Type B pancreatic cell (in vitro differentiated cells): ENCODE measurements around the gene KCTD19. TPM values are rescaled to one million over a fixed set of nuclear protein-coding genes. Genes with fewer than 3 reads are reported as not detected.

Experiments
- DNase-seq: peaks from one replicate; pipeline ENCODE4 v3.0.0; 2021; ENCODE audit warnings: mixed read lengths; ENCODE audit not compliant: unreplicated experiment; ENCODE audit errors: extremely low spot score
- H3K27ac Mint-ChIP-seq: 2 replicates; pipeline ENCODE4 v1.8.0; 2021; ENCODE audit warnings: mild to moderate bottlenecking, mixed read lengths
- H3K27me3 Mint-ChIP-seq: 2 replicates; pipeline ENCODE4 v1.8.0; 2021; ENCODE audit warnings: mixed read lengths
- H3K36me3 Mint-ChIP-seq: 2 replicates; pipeline ENCODE4 v1.8.0; 2021; ENCODE audit warnings: mixed read lengths
- H3K4me1 Mint-ChIP-seq: one replicate; pipeline ENCODE4 v1.8.0; 2021; ENCODE audit warnings: mixed read lengths; ENCODE audit not compliant: unreplicated experiment
- H3K4me3 Mint-ChIP-seq: 2 replicates; pipeline ENCODE4 v1.8.0; 2021; ENCODE audit warnings: mild to moderate bottlenecking, mixed read lengths
- H3K9me3 Mint-ChIP-seq: 2 replicates; pipeline ENCODE4 v1.8.0; 2021; ENCODE audit warnings: mixed read lengths
- total RNA-seq: library from RNA; stranded (reverse); gene quantifications from 2 replicates; pipeline ENCODE4 v1.2.1, GENCODE V29; 2021; ENCODE audit warnings: low replicate concordance
- TF ChIP-seq, protein P1 (sequence below): fragments of 200-600 bp; sonication (generic); conservative IDR thresholded peaks from 2 replicates; pipeline ENCODE4 v1.5.0; 2021; ENCODE audit warnings: antibody characterized with exemption, mild to moderate bottlenecking

The KCTD19 gene
- total RNA-seq, 1 donor from 2014 or later = 0.56 TPM

DNA sequence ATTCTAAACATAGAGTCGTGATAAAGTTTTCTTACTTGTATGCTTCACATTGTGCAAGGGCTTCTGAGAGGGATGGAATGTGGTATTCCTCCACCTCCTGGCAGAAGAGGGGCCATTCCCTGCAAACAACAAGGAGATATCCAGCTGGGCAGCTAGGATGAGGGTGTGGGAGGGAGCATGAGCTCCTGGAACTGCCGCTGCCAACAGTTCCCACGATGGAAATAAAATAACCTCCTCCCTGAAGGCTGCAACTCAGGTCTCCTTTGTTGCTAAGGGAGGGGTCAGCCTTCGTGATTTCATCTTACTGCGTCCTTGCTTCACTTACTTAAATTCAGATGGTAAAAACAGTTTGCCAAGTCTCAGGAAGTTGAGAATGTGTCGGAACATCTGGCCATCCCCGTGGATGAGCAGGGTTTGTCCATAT, 31.6 kb downstream of the KCTD19 start:
- Mint-ChIP-seq H3K4me3 (no peak overlapping the region), H3K4me1 (no peaks in the 10 kb centered on the region), H3K9me3 (no peaks in the 10 kb centered on the region), H3K36me3 (no peaks in the 10 kb centered on the region), H3K27ac (no peak overlapping the region), H3K27me3 (peaks cover 20% of the 10 kb centered on the region)
- TF ChIP-seq, protein P1, sequence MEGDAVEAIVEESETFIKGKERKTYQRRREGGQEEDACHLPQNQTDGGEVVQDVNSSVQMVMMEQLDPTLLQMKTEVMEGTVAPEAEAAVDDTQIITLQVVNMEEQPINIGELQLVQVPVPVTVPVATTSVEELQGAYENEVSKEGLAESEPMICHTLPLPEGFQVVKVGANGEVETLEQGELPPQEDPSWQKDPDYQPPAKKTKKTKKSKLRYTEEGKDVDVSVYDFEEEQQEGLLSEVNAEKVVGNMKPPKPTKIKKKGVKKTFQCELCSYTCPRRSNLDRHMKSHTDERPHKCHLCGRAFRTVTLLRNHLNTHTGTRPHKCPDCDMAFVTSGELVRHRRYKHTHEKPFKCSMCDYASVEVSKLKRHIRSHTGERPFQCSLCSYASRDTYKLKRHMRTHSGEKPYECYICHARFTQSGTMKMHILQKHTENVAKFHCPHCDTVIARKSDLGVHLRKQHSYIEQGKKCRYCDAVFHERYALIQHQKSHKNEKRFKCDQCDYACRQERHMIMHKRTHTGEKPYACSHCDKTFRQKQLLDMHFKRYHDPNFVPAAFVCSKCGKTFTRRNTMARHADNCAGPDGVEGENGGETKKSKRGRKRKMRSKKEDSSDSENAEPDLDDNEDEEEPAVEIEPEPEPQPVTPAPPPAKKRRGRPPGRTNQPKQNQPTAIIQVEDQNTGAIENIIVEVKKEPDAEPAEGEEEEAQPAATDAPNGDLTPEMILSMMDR = no peak
- no peak for DNase-seq

DNA sequence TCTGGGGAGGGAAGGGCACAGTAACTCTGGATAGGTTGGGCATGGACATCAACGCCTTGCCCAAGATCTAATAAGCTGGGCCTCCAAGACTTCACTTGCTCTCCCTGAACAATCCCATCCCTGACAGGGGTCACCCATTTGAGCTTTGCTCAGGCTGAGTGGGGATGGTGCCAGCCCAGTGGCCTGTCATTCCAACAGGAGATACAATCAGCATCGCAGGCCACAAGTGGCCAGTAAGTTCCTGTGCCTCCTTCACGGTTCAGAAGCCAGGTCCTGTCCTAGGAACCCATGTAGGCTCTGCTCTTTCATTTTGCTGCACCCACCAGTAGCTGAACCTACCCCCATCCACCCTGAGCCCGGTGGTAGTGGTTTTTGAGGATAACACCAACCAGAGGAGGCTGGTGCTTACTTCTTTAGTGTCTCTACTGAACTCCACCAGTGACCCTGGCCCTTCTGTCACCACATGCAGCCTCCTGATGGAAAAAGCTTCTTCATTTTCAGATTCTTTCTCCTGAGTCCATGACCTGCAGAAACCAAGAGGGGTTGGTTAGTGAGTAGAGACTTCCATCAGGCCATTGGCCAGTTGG, 32.3 kb downstream of the KCTD19 start:
- DNase-seq = no peak
- H3K36me3 Mint-ChIP-seq = no peaks in the 10 kb centered on the region
- no peaks in the 10 kb centered on the region for H3K9me3 Mint-ChIP-seq
- H3K27ac Mint-ChIP-seq = no peak overlapping the region
- no peaks in the 10 kb centered on the region for H3K4me1 Mint-ChIP-seq
- H3K4me3 Mint-ChIP-seq = no peak overlapping the region
- TF ChIP-seq, protein P1 = no peak
- H3K27me3 Mint-ChIP-seq = peaks cover 20% of the 10 kb centered on the region

DNA sequence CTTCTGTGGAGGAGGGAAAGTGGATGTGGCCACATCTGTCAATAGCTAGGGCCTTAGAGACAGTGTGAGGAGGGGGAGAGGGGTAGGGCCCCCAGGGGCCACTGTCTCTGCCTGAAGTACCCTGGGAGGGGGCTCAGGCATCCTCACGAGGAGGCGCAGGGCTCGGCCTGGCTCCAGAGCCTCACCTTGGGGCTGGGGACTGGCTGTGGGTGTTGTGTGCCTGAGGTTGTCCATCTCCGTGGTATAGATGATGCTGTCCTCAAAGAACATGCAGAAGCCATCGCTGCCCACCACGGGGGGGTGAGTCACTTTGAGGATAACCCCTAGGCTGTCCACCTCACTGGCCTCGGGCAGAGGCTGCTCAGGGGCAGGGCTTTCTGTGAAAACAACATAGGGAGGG, 35.1 kb downstream of the KCTD19 start:
- no peaks in the 10 kb centered on the region for H3K9me3 Mint-ChIP-seq
- peaks cover 15% of the 10 kb centered on the region for H3K27me3 Mint-ChIP-seq
- H3K27ac Mint-ChIP-seq = no peak overlapping the region
- H3K4me3 Mint-ChIP-seq = no peak overlapping the region
- DNase-seq = no peak
- no peaks in the 10 kb centered on the region for H3K36me3 Mint-ChIP-seq
- no peaks in the 10 kb centered on the region for H3K4me1 Mint-ChIP-seq
- TF ChIP-seq, protein P1 = no peak

DNA sequence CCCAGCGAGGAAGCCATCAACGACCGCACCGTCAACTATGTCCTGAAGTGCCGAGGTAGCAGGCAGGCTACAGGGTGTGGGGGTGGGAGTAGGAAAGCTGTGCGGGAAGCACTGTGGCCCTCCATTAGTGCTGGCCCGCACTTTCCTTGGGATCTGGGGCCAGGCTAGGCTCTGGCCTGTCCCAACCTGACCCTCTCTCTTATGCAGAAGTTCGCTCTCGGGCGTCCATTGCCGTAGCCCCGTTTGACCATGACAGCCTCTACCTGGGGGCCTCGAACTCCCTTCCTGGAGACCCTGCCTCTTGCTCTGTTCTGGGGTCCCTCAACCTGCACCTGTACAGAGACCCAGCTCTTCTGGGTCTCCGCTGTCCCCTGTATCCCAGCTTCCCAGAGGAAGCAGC, 38.6 kb downstream of the KCTD19 start:
- Mint-ChIP-seq H3K4me3 (no peak overlapping the region), H3K9me3 (no peaks in the 10 kb centered on the region), H3K27me3 (peaks cover 8% of the 10 kb centered on the region), H3K36me3 (no peaks in the 10 kb centered on the region), H3K27ac (no peak overlapping the region), H3K4me1 (no peaks in the 10 kb centered on the region)
- TF ChIP-seq, protein P1 = no peak
- DNase-seq = no peak

DNA sequence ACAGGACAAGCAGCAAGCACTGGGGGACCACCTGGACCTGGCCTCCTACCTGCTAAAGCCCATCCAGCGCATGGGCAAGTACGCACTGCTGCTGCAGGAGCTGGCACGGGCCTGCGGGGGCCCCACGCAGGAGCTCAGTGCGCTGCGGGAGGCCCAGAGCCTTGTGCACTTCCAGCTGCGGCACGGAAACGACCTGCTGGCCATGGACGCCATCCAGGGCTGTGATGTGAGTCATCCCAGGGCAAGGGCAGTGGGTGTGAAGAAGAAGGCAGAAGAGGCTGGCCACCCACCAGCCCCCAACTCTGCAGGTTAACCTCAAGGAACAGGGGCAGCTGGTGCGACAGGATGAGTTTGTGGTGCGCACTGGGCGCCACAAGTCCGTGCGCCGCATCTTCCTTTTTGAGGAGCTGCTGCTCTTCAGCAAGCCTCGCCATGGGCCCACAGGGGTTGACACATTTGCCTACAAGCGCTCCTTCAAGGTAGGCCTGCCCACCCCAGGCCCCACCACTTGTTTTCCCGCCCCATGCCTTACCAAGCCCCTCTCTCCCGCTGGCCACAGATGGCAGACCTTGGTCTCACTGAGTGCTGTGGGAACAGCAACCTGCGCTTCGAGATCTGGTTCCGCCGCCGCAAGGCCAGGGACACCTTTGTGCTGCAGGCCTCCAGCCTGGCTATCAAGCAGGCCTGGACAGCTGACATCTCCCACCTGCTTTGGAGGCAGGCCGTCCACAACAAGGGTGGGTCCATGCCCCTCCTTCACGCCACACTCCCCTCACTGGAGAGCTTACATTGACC, 39.9 kb downstream of the KCTD19 start:
- DNase-seq = no peak
- H3K4me1 Mint-ChIP-seq = no peaks in the 10 kb centered on the region
- no peak overlapping the region for H3K4me3 Mint-ChIP-seq
- H3K9me3 Mint-ChIP-seq = no peaks in the 10 kb centered on the region
- TF ChIP-seq, protein P1 = no peak
- no peak overlapping the region for H3K27ac Mint-ChIP-seq
- H3K27me3 Mint-ChIP-seq = peaks cover 5% of the 10 kb centered on the region
- no peaks in the 10 kb centered on the region for H3K36me3 Mint-ChIP-seq
